Fibroblast of lung (primary cell): ENCODE measurements around the gene TRAF6.

Experiments
- EZH2 ChIP-seq: IDR thresholded peaks from 2 replicates; pipeline ENCODE4 v1.5.1; 2012; ENCODE audit warnings: low read length, control low read depth, mild to moderate bottlenecking; ENCODE audit errors: missing control alignments
- TF ChIP-seq, protein P1 (sequence below), 2 donors: IDR thresholded peaks in 1 of 2; conservative IDR thresholded peaks in 1 of 2; 1 replicate in 1 of 2; 2 replicates in 1 of 2; pipeline ENCODE4 v1.5.1; 2011 to 2012; ENCODE audit warnings: low read length in 2 of 2, control low read depth in 1 of 2, inconsistent platforms in 1 of 2, low read depth in 1 of 2, mild to moderate bottlenecking in 1 of 2

DNA sequence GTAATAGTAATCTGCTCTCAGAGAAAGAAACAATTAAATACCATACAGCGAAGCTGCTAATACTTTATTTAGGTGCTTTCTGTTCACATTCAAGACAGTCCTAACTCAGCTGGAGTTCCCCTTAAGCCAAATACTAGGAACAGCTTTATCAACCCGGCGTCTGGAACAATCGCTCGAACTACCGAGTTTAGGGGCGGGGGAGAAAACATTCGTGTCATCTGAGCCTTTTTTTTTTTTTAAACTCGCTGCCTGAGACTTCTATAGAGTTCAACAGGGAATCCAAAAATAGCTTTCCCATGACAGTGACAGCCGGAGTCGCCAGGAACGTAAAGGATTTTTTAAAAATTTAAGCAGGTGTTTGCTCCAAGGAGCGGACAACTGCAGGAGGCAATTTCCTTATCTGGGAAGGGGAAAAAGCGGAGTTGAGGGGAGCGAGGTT, 852 bp downstream of the TRAF6 start:
- TF ChIP-seq, protein P1, sequence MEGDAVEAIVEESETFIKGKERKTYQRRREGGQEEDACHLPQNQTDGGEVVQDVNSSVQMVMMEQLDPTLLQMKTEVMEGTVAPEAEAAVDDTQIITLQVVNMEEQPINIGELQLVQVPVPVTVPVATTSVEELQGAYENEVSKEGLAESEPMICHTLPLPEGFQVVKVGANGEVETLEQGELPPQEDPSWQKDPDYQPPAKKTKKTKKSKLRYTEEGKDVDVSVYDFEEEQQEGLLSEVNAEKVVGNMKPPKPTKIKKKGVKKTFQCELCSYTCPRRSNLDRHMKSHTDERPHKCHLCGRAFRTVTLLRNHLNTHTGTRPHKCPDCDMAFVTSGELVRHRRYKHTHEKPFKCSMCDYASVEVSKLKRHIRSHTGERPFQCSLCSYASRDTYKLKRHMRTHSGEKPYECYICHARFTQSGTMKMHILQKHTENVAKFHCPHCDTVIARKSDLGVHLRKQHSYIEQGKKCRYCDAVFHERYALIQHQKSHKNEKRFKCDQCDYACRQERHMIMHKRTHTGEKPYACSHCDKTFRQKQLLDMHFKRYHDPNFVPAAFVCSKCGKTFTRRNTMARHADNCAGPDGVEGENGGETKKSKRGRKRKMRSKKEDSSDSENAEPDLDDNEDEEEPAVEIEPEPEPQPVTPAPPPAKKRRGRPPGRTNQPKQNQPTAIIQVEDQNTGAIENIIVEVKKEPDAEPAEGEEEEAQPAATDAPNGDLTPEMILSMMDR (conservative IDR thresholded peaks at IDR 0.05 in 1 of 2, IDR thresholded peaks at IDR 0.05 in 1 of 2; ENCODE audit: low read depth in 1 of 2, low read length in 2 of 2): no peak
- no peak for TF ChIP-seq EZH2
